Heart right ventricle (tissue), 16 donors: ENCODE data around the gene NCSTN. TPM values are rescaled to one million over a fixed set of nuclear protein-coding genes. Genes with fewer than 3 reads are reported as not detected.
A peak's percentile ranks its signal among the peaks of the same experiment; 100 is the strongest.

Source experiments
- ATAC-seq, 8 donors: fragments of 200-7000 bp; cut with Tn5 transposase; one replicate each; pipeline ENCODE4 v1.9.1; 2020; ENCODE audit warnings: mild to moderate bottlenecking in 8 of 8, moderate library complexity in 8 of 8, moderate number of reproducible peaks in 1 of 8
- DNase-seq, 2 donors: peaks; one replicate each; pipeline ENCODE4 v3.0.0-alpha.2; 2020
- H3K27ac ChIP-seq, 10 donors: fragments of 200-600 bp; sonication (generic) in 2 of 10; one replicate each; pipeline versions ENCODE4 v1.5.0 to v1.8.0; 2020 to 2022; ENCODE audit warnings: mild to moderate bottlenecking in 3 of 10
- H3K27me3 ChIP-seq, 7 donors: fragments of 200-600 bp; one replicate each; pipeline ENCODE4 v1.8.0; 2021 to 2022; ENCODE audit warnings: mild to moderate bottlenecking in 2 of 7
- H3K36me3 ChIP-seq, 9 donors: fragments of 200-600 bp; sonication (generic) in 1 of 9; one replicate each; pipeline versions ENCODE4 v1.5.0 to v1.8.0; 2020 to 2022; ENCODE audit warnings: mild to moderate bottlenecking in 2 of 9
- H3K4me1 ChIP-seq, 9 donors: fragments of 200-600 bp; sonication (generic) in 1 of 9; one replicate each; pipeline versions ENCODE4 v1.5.0 to v1.8.0; 2020 to 2022; ENCODE audit warnings: mild to moderate bottlenecking in 4 of 9
- H3K4me3 ChIP-seq, 10 donors: fragments of 200-600 bp; sonication (generic) in 2 of 10; one replicate each; pipeline versions ENCODE4 v1.5.0 to v1.8.0; 2020 to 2022; ENCODE audit warnings: mild to moderate bottlenecking in 7 of 10, moderate library complexity in 2 of 10
- H3K9me3 ChIP-seq, 11 donors: fragments of 200-600 bp in 10 of 11; sonication (generic) in 2 of 11; one replicate each; pipeline versions ENCODE4 v1.5.0 to v1.8.0; 2013 to 2022; ENCODE audit warnings: mild to moderate bottlenecking in 2 of 11, control low read depth in 1 of 11, moderate library complexity in 1 of 11
- CTCF ChIP-seq, 9 donors: fragments of 200-600 bp; sonication (generic) in 2 of 9; IDR thresholded peaks; one replicate each; pipeline versions ENCODE4 v1.5.0 to v1.8.0; 2021 to 2022; ENCODE audit warnings: antibody characterized with exemption in 9 of 9, mild to moderate bottlenecking in 5 of 9, moderate library complexity in 1 of 9
- WGBS, 2 donors: extraction: QIAGEN DNeasy Blood & Tissue Kit; methylation state at CpG; one replicate each; pipeline ENCODE4 v1.1.7; 2013; ENCODE audit warnings: inconsistent platforms in 1 of 2; 5-methylcytosine and 5-hydroxymethylcytosine counted together
- intact Hi-C, 10 donors: fragments of 100-400 bp; cut with DNase I; formaldehyde crosslinking; loops; one replicate each; pipeline versions ENCODE4 v1.11.1 to v1.14.2; 2022
- polyA plus RNA-seq, 2 donors: library from polyadenylated mRNA; stranded (reverse); fragments of 200-250 nt; gene quantifications; one replicate each; pipeline ENCODE4 v1.2.3, GENCODE V29; 2013
- total RNA-seq, 10 donors: library from RNA; stranded (reverse); fragmentation: NEBNext Ultra II Directional in 3 of 10; extraction: Animal tissue kit (Norgen Biotek cat#: 25700) in 3 of 10; gene quantifications; one replicate each; pipeline versions ENCODE4 v1.2.1 to v1.2.4, GENCODE V29; 2021 to 2023
- donor health status: Arrhythmogenic right ventricular cardiomyopathy.
- donor health status: ischemic (EF 13 %, LVEDD 7.1; RV severe dilation, severe dysfunction).
- donor health status: healthy with polysubstance abuse.
- donor health status: DM: no; HTN: yes; CAD: no.
- donor health status: DM: no; HTN: no; CAD: no.
- donor health status: ischemic (EF 25% LVEDD 6.9; RV normal size, moderate dysfunction).
- donor health status: ischemic (EF 25% LVEDD 5.7; RV mildly dilated, moderate dysfunction).
- donor health status: healthy.
- donor health status: DM: yes; HTN: yes; CAD: no.
- donor health status: Ischemic cardiomyopathy.
- donor health status: ischemic (EF 35%, LVEDD 5.7; RV mildly dilated, moderate dysfunction).
- donor health status: nonischemic (EF 11% LVEDD 7.7; RV severe dilation, severe dysfunction).
- donor health status: DM: yes; HTN: yes; CAD: no.
- donor health status: PGD.
- donor health status: ischemic (EF 29% LVEDD 5.4; RV normal size, mild dysfunction).
- donor health status: nonischemic (EF 23%, LVEDD 6.1; RV moderate dilation, normal function).

Gene NCSTN
- total and polyA plus RNA-seq, 12 donors: 40.2 to 87.9 (median 70.2) TPM

DNA sequence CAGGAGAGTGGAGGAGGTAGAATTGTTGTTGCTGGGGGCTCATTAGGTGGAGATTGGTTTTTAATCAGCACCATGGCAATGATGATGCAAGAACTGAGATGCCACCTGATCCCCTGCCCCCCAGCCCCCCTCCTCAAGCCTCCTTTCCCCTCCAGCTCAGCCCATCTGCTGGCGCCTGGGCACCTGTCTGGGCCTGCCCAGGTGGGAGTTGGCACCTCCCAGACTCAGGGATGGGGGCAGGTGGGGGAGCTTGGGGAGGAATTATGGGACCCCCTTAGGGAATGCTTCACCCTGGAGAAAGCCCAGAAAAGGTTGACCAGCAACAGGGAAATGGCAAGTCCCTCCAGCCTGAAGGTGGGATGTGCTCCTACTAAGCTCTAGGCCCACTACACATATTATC lies 22.1 kb downstream of the NCSTN start:
- 100% methylated on average over 1 of the region's 1 CpG for WGBS, 2 donors
- Histone ChIP-seq H3K9me3 (no peaks in the 10 kb centered on the region), H3K4me3 (no peak overlapping the region), H3K27me3 (peaks cover 0 to 14% (median 3%) of the 10 kb centered on the region in 7 donors), H3K4me1 (no peaks in the 10 kb centered on the region), H3K27ac (no peak overlapping the region), H3K36me3 (peaks cover 0 to 10% (median 0%) of the 10 kb centered on the region in 9 donors)
- no peak for TF ChIP-seq CTCF (IDR thresholded peaks at IDR 0.05)
- DNase-seq (no peak), ATAC-seq (no peak)
- intact Hi-C loops: no loop called here

- WGBS, 2 donors: 56 to 63% methylated on average over 15 of the region's 15 CpGs
- Histone ChIP-seq H3K4me3 (no peak within 1 kb of the TSS), H3K9me3 (no peaks in the 10 kb centered on the region), H3K27me3 (peaks cover 0 to 28% (median 11%) of the 10 kb centered on the region in 7 donors), H3K27ac (no peak within 1 kb of the TSS), H3K36me3 (no peaks in the 10 kb centered on the region), H3K4me1 (peaks cover 0 to 3% (median 0%) of the 10 kb centered on the region in 9 donors)
- intact Hi-C loops: no loop called here
- TF ChIP-seq CTCF (IDR thresholded peaks at IDR 0.05): no peak
- ATAC-seq (peak in 2 of 8 donors; percentile 7 to 35), DNase-seq (no peak)
These were observed 23.7 kb downstream of the NCSTN start, which contains the start of gene NHLH1 for GRCh38 chr1:160366731-160367515. TSS of gene NHLH1 (plus strand) at chr1:160367071. CDS start at chr1:160370732, 3,661 bp downstream.

- Histone ChIP-seq H3K27ac (no peak overlapping the region), H3K9me3 (no peaks in the 10 kb centered on the region), H3K27me3 (peaks cover 0 to 34% (median 14%) of the 10 kb centered on the region in 7 donors), H3K4me1 (peaks cover 0 to 3% (median 0%) of the 10 kb centered on the region in 9 donors), H3K36me3 (no peaks in the 10 kb centered on the region), H3K4me3 (no peak overlapping the region)
- no peak for ATAC-seq
- WGBS, 2 donors: 36 to 37% methylated on average over 4 of the region's 4 CpGs
- DNase-seq: no peak
- intact Hi-C loops: no loop called here
- no peak for TF ChIP-seq CTCF (IDR thresholded peaks at IDR 0.05)
These were observed 24.3 kb downstream of the NCSTN start for GRCh38 chr1:160367516-160367900.

- Histone ChIP-seq H3K4me1 (peaks cover 0 to 3% (median 0%) of the 10 kb centered on the region in 9 donors), H3K4me3 (no peak overlapping the region), H3K27me3 (peaks cover 0 to 38% (median 14%) of the 10 kb centered on the region in 7 donors), H3K9me3 (no peaks in the 10 kb centered on the region), H3K36me3 (no peaks in the 10 kb centered on the region), H3K27ac (no peak overlapping the region)
- WGBS, 2 donors: 75 to 76% methylated on average over 4 of the region's 4 CpGs
- no peak for DNase-seq
- intact Hi-C loops: no loop called here
- no peak for TF ChIP-seq CTCF (IDR thresholded peaks at IDR 0.05)
- no peak for ATAC-seq
These were observed 25.0 kb downstream of the NCSTN start for GRCh38 chr1:160367934-160368923.
